ENCODE data around the gene LEF1. TPM values are rescaled to one million over a fixed set of nuclear protein-coding genes. Genes with fewer than 3 reads are reported as not detected.
A peak's percentile ranks its signal among the peaks of the same experiment; 100 is the strongest.
"Not testable (repeated sequence)": the region's sequence is repeated elsewhere in the genome, so short reads cannot be mapped to it uniquely, and the experiment has no call there.

LEF1 gene
- total and polyA plus RNA-seq, 8 donors = 0.81 to 11.0 (median 3.0) TPM; not detected in 2

DNA sequence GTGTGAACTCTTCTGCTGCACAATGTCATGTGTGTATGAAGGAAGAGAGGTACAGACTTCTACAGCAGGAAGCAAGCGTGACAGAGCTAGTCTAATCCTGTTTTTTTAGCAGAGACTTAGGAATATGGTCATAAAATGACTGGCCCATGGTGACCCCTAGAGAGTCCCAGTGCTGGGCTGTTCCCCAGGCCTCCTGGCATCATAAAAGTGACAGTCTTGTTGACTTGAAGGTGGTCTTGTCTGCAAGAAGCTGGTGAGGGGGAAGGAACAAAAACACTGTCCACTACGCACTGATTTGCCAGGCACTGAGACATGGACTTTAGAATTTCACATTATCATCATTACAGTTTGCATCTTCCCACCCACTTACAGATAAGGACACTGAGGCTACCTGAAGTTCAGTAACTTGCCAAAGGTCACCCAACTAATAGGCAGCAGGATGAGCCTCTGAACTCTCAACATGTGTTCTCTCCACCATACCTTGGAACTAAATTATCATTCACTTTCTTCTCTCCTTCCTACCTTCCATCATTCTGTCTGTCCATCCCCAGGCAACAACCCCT is 116.1 kb downstream of the LEF1 start:
- Histone ChIP-seq H3K27me3 (no peaks in the 10 kb centered on the region), H3K4me1 (no peaks in the 10 kb centered on the region), H3K9me3 (no peaks in the 10 kb centered on the region), H3K27ac (no peak overlapping the region), H3K36me3 (no peaks in the 10 kb centered on the region), H3K4me3 (no peak overlapping the region)
- no peak for TF ChIP-seq POLR2A (IDR thresholded peaks at IDR 0.05)
- no peak for TF ChIP-seq POLR2AphosphoS5 (IDR thresholded peaks at IDR 0.05)
- TF ChIP-seq EP300 (IDR thresholded peaks at IDR 0.05) = no peak
- TF ChIP-seq CTCF (IDR thresholded peaks at IDR 0.05) = no peak
- intact Hi-C loops (cut with DNase I; ENCODE audit: low total_unique reads) = no loop called here
- no peak for DNase-seq
- WGBS, 5 donors = 82 to 90% (median 87%) methylated on average over 2 of the region's 2 CpGs

DNA sequence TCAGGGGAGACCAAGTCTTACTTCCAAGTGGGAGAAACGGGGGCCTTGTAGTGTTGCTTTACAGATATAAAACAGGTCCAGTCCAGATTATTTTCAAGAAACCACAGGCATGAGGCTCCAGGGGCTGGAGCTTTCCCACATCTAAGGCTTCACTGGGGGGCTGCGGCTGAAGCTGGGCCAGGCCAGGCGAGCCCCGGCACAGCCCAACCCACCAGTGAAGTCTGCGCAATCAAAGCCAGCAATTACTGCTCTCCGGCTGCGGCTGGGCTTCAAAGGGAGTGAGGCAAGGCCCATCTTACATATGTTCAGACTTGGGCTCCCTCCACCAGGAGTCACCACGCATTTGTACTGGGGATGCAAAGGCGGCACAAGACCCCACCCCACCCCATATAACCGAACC is 117.4 kb downstream of the LEF1 start:
- 87 to 97% (median 94%) methylated on average over 10 of the region's 10 CpGs for WGBS, 5 donors
- TF ChIP-seq POLR2AphosphoS5 (IDR thresholded peaks at IDR 0.05) (no peak), POLR2A (IDR thresholded peaks at IDR 0.05) (no peak), CTCF (IDR thresholded peaks at IDR 0.05) (no peak), EP300 (IDR thresholded peaks at IDR 0.05) (no peak)
- peak in 1 of 2 donors; percentile 27 for DNase-seq
- Histone ChIP-seq H3K27ac (no peak overlapping the region), H3K9me3 (no peaks in the 10 kb centered on the region), H3K36me3 (no peaks in the 10 kb centered on the region), H3K4me3 (no peak overlapping the region), H3K27me3 (no peaks in the 10 kb centered on the region), H3K4me1 (no peaks in the 10 kb centered on the region)
- intact Hi-C loops (cut with DNase I; ENCODE audit: low total_unique reads) = no loop called here

DNA sequence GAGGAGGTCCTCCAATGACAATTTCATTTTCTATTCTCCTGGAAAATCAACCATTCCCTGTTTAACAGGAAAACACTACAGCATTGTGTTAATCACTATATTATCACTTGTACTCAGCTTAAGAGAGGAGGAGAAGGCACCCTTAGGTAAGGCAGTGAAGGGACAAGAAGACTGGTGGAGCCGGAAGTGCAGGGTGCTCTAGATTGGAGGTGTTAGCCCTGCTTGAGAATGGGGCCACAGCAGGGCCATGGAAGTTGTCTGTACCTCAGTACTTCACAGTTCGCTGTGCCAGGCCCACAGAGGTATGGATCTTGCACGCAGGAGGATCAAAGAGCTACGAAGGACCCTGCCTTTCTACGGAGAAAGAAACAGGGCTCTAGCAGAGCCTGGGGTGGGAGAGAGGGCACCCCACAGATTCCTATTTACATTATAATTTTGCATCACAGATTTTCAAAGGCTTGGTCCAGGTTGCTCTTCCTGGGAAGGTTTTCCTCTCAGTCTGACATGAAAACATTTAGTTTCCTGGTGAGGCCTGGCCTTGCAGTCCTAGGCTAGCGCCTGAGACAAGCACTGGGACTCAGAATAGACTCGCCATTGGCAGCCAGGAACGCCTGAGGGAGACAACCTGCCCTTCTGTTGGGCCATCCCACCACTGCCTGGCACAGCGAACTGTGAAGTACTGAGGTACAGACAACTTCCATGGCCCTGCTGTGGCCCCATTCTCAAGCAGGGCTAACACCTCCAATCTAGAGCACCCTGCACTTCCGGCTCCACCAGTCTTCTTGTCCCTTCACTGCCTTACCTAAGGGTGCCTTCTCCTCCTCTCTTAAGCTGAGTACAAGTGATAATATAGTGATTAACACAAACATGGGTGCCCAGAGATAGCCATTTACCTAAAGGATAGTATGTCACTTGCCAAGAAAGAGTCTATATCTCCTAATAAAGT is 118.3 kb downstream of the LEF1 start:
- H3K4me1 ChIP-seq; H3K36me3 ChIP-seq; intact Hi-C loops (cut with DNase I; ENCODE audit: low total_unique reads); H3K4me3 ChIP-seq; H3K27ac ChIP-seq; H3K27me3 ChIP-seq; H3K9me3 ChIP-seq; DNase-seq: not testable (repeated sequence)
- 87 to 92% (median 89%) methylated on average over 8 to 10 of the region's 10 CpGs for WGBS, 5 donors

GRCh38 chr4:108049406-108049805 is 119.3 kb downstream of the LEF1 start:
- Histone ChIP-seq H3K36me3 (no peaks in the 10 kb centered on the region), H3K9me3 (no peaks in the 10 kb centered on the region), H3K4me3 (peak overlapping the region in 1 of 4 donors; percentile 3), H3K4me1 (peaks cover 0 to 14% (median 5%) of the 10 kb centered on the region in 4 donors), H3K27ac (no peak overlapping the region), H3K27me3 (no peaks in the 10 kb centered on the region)
- intact Hi-C loops (cut with DNase I; ENCODE audit: low total_unique reads) = no loop called here
- TF ChIP-seq EP300 (IDR thresholded peaks at IDR 0.05) = no peak
- no peak for TF ChIP-seq POLR2A (IDR thresholded peaks at IDR 0.05)
- TF ChIP-seq CTCF (IDR thresholded peaks at IDR 0.05) = no peak
- TF ChIP-seq POLR2AphosphoS5 (IDR thresholded peaks at IDR 0.05) = no peak
- DNase-seq = no peak
- WGBS, 5 donors = 71 to 84% (median 76%) methylated on average over 5 of the region's 5 CpGs

Data from stomach (tissue), 9 donors.